Neuronal stem cell (in vitro differentiated cells): ENCODE results near the gene ADGRL3.
"Not testable (repeated sequence)": the region's sequence is repeated elsewhere in the genome, so short reads cannot be mapped to it uniquely, and the experiment has no call there.

Experiments
- DNase-seq: peaks from one replicate; pipeline ENCODE4 v3.0.0-alpha.2; 2013; ENCODE audit warnings: low spot score
- H2AFZ ChIP-seq: one replicate; pipeline ENCODE4 v1.6.1; 2013; ENCODE audit warnings: mild to moderate bottlenecking, low read length, inconsistent platforms
- H2AK5ac ChIP-seq: 2 replicates; pipeline ENCODE4 v1.6.1; 2013; ENCODE audit warnings: low read depth, mild to moderate bottlenecking, inconsistent platforms, low read length, moderate library complexity, mixed read lengths
- H2BK120ac ChIP-seq: 2 replicates; pipeline ENCODE4 v1.6.1; 2013; ENCODE audit warnings: low read depth, mild to moderate bottlenecking, inconsistent platforms, low read length, moderate library complexity, mixed read lengths
- H2BK12ac ChIP-seq: one replicate; pipeline ENCODE4 v1.6.1; 2013; ENCODE audit warnings: low read length, inconsistent platforms
- H2BK15ac ChIP-seq: 2 replicates; pipeline ENCODE4 v1.6.1; 2013; ENCODE audit warnings: mild to moderate bottlenecking, low read length, inconsistent platforms, mixed read lengths
- H2BK5ac ChIP-seq: one replicate; pipeline ENCODE4 v1.6.1; 2013; ENCODE audit warnings: inconsistent platforms, mild to moderate bottlenecking, low read length, moderate library complexity
- H3K14ac ChIP-seq: one replicate; pipeline ENCODE4 v1.6.1; 2013; ENCODE audit warnings: low read length, inconsistent platforms
- H3K18ac ChIP-seq: 2 replicates; pipeline ENCODE4 v1.6.1; 2013; ENCODE audit warnings: low read length, inconsistent platforms
- H3K23ac ChIP-seq: 2 replicates; pipeline ENCODE4 v1.6.1; 2013; ENCODE audit warnings: low read depth, mild to moderate bottlenecking, mixed read lengths, low read length, inconsistent platforms; ENCODE audit not compliant: poor library complexity
- H3K27ac ChIP-seq: replicated peaks from 3 replicates; pipeline ENCODE4 v1.5.1; 2013; ENCODE audit warnings: low read length, inconsistent platforms
- H3K27me3 ChIP-seq, 3 experiments: 2 replicates each; pipeline ENCODE4 v1.6.1; 2013; ENCODE audit warnings: low read length in 3 of 3, mild to moderate bottlenecking in 2 of 3, inconsistent platforms in 1 of 3, low read depth in 1 of 3, mixed read lengths in 1 of 3, moderate library complexity in 1 of 3; ENCODE audit not compliant: control insufficient read depth in 3 of 3, insufficient read depth in 3 of 3
- H3K36me3 ChIP-seq, 2 donors: replicated peaks in 1 of 2; 2 replicates each; pipeline ENCODE4 v1.6.1; 2013; ENCODE audit warnings: low read length in 2 of 2; ENCODE audit not compliant: control insufficient read depth in 2 of 2, insufficient read depth in 2 of 2
- H3K4ac ChIP-seq: 2 replicates; pipeline ENCODE4 v1.6.1; 2013; ENCODE audit warnings: inconsistent platforms, mild to moderate bottlenecking, low read length, moderate library complexity
- H3K4me1 ChIP-seq, 2 donors: 1 replicate in 1 of 2; 2 replicates in 1 of 2; pipeline ENCODE4 v1.6.1; 2013; ENCODE audit warnings: low read length in 2 of 2, low read depth in 1 of 2; ENCODE audit not compliant: control insufficient read depth in 2 of 2, insufficient read depth in 1 of 2
- H3K4me2 ChIP-seq: one replicate; pipeline ENCODE4 v1.6.1; 2013; ENCODE audit warnings: mild to moderate bottlenecking, low read length, inconsistent platforms; ENCODE audit not compliant: insufficient read depth, poor library complexity, severe bottlenecking
- H3K4me3 ChIP-seq, 2 donors: 2 replicates each; pipeline ENCODE4 v1.5.1; 2013; ENCODE audit warnings: low read length in 2 of 2, mild to moderate bottlenecking in 2 of 2, inconsistent platforms in 1 of 2, moderate library complexity in 1 of 2
- H3K79me1 ChIP-seq: one replicate; pipeline ENCODE4 v1.6.1; 2013; ENCODE audit warnings: low read depth, mild to moderate bottlenecking, inconsistent platforms, low read length, moderate library complexity
- H3K9ac ChIP-seq: one replicate; pipeline ENCODE4 v1.6.1; 2013; ENCODE audit warnings: mild to moderate bottlenecking, low read depth, low read length, inconsistent platforms; ENCODE audit not compliant: poor library complexity
- H3K9me3 ChIP-seq, 2 donors: replicated peaks in 1 of 2; 2 replicates each; pipeline versions ENCODE3 to v1.6.1; 2013; ENCODE audit warnings: low read length in 2 of 2, mild to moderate bottlenecking in 2 of 2, inconsistent platforms in 1 of 2, low read depth in 1 of 2, mixed read lengths in 1 of 2, moderate library complexity in 1 of 2; ENCODE audit not compliant: control insufficient read depth in 2 of 2, insufficient read depth in 1 of 2
- H4K8ac ChIP-seq: one replicate; pipeline ENCODE4 v1.6.1; 2013; ENCODE audit warnings: low read depth, mild to moderate bottlenecking, inconsistent platforms, low read length, moderate library complexity
- H4K91ac ChIP-seq: one replicate; pipeline ENCODE4 v1.6.1; 2013; ENCODE audit warnings: low read length, low read depth, mild to moderate bottlenecking, inconsistent platforms; ENCODE audit not compliant: poor library complexity
- WGBS, 2 donors: extraction: QIAGEN DNeasy Blood & Tissue Kit; methylation state at CpG; one replicate each; pipeline ENCODE4 v1.1.7; 2013; ENCODE audit warnings: missing lambda C conversion rate in 2 of 2, mixed read lengths in 1 of 2; ENCODE audit not compliant: insufficient read length in 2 of 2, insufficient replicate concordance in 1 of 2; ENCODE audit errors: extremely low coverage in 2 of 2; 5-methylcytosine and 5-hydroxymethylcytosine counted together

ADGRL3 gene

GRCh38 chr4:61379406-61379805 lies 179.3 kb downstream of the ADGRL3 start:
- H2BK5ac ChIP-seq = no peak overlapping the region
- no peaks in the 10 kb centered on the region for H3K36me3 ChIP-seq
- H3K4me1 ChIP-seq = peaks cover 2 to 18% of the 10 kb centered on the region in 2 donors
- no peak overlapping the region for H3K27ac ChIP-seq
- no peak overlapping the region for H2BK12ac ChIP-seq
- no peak for DNase-seq
- H3K18ac ChIP-seq = no peak overlapping the region
- no peak overlapping the region for H4K8ac ChIP-seq
- H2BK15ac ChIP-seq = no peak overlapping the region
- H3K23ac ChIP-seq = no peak overlapping the region
- no peak overlapping the region for H3K4me2 ChIP-seq
- no peaks in the 10 kb centered on the region for H3K79me1 ChIP-seq
- no peak overlapping the region for H3K14ac ChIP-seq
- no peak overlapping the region for H3K9ac ChIP-seq
- H3K27me3 ChIP-seq = no peaks in the 10 kb centered on the region
- peaks cover 0 to 28% of the 10 kb centered on the region in 2 donors for H3K9me3 ChIP-seq
- no peak overlapping the region for H4K91ac ChIP-seq
- no peak overlapping the region for H2AK5ac ChIP-seq
- no peak overlapping the region for H3K4me3 ChIP-seq
- H2BK120ac ChIP-seq = no peak overlapping the region
- no CpG with 5 or more reads among the region's 1 CpG for WGBS, 2 donors
- H3K4ac ChIP-seq = no peak overlapping the region
- H2AFZ ChIP-seq = no peak overlapping the region

- Histone ChIP-seq H3K23ac (no peak overlapping the region), H3K4ac (no peak overlapping the region), H2BK12ac (no peak overlapping the region), H2BK15ac (no peak overlapping the region), H3K36me3 (no peaks in the 10 kb centered on the region), H3K27ac (no peak overlapping the region), H4K8ac (no peak overlapping the region), H3K14ac (no peak overlapping the region), H3K18ac (no peak overlapping the region), H3K4me1 (peaks cover 5% of the 10 kb centered on the region in 2 donors), H2AK5ac (no peak overlapping the region), H3K4me3 (no peak overlapping the region), H3K9ac (no peak overlapping the region), H2BK5ac (no peak overlapping the region), H4K91ac (no peak overlapping the region), H2BK120ac (no peak overlapping the region), H3K79me1 (no peaks in the 10 kb centered on the region), H3K9me3 (peaks cover 0 to 28% of the 10 kb centered on the region in 2 donors), H2AFZ (no peak overlapping the region), H3K27me3 (no peaks in the 10 kb centered on the region), H3K4me2 (no peak overlapping the region)
- DNase-seq = no peak
- WGBS, 2 donors = no CpG with 5 or more reads among the region's 2 CpGs
These were observed 180.7 kb downstream of the ADGRL3 start for GRCh38 chr4:61380865-61381264.

- no peak overlapping the region for H3K27ac ChIP-seq
- no peak overlapping the region for H4K91ac ChIP-seq
- H3K14ac ChIP-seq = no peak overlapping the region
- no peaks in the 10 kb centered on the region for H3K36me3 ChIP-seq
- H3K23ac ChIP-seq = no peak overlapping the region
- no peaks in the 10 kb centered on the region for H3K27me3 ChIP-seq
- no peak for DNase-seq
- peaks cover 0 to 5% of the 10 kb centered on the region in 2 donors for H3K4me1 ChIP-seq
- H3K4me2 ChIP-seq = no peak overlapping the region
- WGBS, 2 donors = no CpG with 5 or more reads among the region's 4 CpGs
- no peak overlapping the region for H3K4ac ChIP-seq
- H2BK5ac ChIP-seq = no peak overlapping the region
- H3K4me3 ChIP-seq = no peak overlapping the region
- no peak overlapping the region for H2BK12ac ChIP-seq
- no peak overlapping the region for H3K18ac ChIP-seq
- no peak overlapping the region for H3K9ac ChIP-seq
- H3K9me3 ChIP-seq = peaks cover 0 to 6% of the 10 kb centered on the region in 2 donors
- H2AFZ ChIP-seq = no peak overlapping the region
- H2BK15ac ChIP-seq = no peak overlapping the region
- no peak overlapping the region for H2BK120ac ChIP-seq
- H2AK5ac ChIP-seq = no peak overlapping the region
- no peak overlapping the region for H4K8ac ChIP-seq
- H3K79me1 ChIP-seq = no peaks in the 10 kb centered on the region
These were observed 185.1 kb downstream of the ADGRL3 start for GRCh38 chr4:61385256-61385655.

DNA sequence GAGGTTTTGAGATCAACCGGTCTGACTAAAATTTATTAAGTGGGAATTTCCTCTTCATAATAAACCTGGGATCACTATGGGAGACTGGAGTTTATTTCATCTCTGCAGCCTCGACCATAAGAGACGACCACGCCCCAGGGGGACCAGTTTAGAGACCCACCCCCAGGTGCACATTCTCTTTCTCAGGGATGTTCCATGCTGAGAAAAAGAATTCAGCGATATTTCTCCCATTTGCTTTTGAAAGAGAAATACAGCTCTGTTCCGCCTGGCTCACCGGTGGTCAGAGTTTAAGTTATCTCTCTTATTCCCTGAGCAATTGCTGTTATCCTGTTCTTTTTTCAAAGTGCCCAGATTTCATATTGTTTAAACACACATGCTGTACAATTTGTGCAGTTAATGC lies 187.2 kb downstream of the ADGRL3 start:
- H3K14ac ChIP-seq, H3K9me3 ChIP-seq, H2AK5ac ChIP-seq, H2BK5ac ChIP-seq, H4K91ac ChIP-seq, H2BK12ac ChIP-seq, H2AFZ ChIP-seq, H3K23ac ChIP-seq, H3K27me3 ChIP-seq, H3K4ac ChIP-seq, H3K4me3 ChIP-seq, H3K27ac ChIP-seq, H2BK15ac ChIP-seq, H3K4me1 ChIP-seq, H3K79me1 ChIP-seq, H3K18ac ChIP-seq, H3K4me2 ChIP-seq, H2BK120ac ChIP-seq, H3K9ac ChIP-seq, H4K8ac ChIP-seq, DNase-seq, H3K36me3 ChIP-seq: not testable (repeated sequence)
- no CpG with 5 or more reads among the region's 7 CpGs for WGBS, 2 donors
